ENCODE data around the gene JOSD1. TPM values are rescaled to one million over a fixed set of nuclear protein-coding genes. Genes with fewer than 3 reads are reported as not detected.

The JOSD1 gene
- total and polyA plus RNA-seq, 9 of the 15 experiments (the other 6 are each of a cell fraction or from before 2014, with no cell fraction given): 8.9 to 39.1 (median 30.4) TPM

DNA sequence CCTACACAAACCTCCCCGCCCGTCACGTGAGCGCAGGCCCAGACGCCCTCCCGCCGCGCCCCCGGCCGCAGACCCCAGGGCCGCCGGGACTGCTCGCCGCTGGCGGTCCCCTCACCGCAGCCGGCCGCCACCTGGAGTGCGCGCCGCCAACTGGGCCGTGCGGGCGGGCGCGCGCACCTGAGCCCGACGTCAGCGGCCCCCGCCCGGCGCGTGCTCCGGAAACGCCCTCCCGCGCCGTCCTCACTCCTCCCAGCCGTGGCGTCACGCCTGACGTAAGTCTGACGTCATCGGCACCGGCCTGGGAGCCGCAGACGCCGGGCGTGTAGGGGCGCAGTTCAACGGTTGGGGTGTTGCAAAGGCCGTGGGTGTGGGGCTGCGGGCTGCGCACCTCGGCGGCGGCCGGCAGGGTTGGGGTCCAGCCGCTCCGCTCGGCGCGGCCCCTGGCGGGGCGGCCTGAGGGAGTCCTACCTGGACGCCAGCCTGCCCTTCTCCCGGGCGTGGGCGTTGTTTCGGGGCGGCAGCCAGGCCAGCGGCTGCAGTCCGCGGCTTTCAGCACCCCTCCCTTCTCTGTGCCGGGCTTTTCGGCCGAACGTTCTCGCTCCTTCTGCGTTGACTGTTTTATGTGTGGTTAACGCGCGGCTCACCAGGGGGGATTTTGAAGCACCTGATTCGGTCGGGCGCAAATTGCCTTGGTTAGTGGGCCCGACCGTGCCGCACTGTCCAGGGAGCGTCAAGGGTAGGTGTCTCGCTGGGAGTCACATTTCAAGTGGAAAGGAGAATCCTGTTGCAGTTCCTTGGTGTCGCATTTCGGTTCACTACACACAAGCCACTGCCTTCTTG, at the start of gene JOSD1 (continued):
- TF ChIP-seq, protein P1, sequence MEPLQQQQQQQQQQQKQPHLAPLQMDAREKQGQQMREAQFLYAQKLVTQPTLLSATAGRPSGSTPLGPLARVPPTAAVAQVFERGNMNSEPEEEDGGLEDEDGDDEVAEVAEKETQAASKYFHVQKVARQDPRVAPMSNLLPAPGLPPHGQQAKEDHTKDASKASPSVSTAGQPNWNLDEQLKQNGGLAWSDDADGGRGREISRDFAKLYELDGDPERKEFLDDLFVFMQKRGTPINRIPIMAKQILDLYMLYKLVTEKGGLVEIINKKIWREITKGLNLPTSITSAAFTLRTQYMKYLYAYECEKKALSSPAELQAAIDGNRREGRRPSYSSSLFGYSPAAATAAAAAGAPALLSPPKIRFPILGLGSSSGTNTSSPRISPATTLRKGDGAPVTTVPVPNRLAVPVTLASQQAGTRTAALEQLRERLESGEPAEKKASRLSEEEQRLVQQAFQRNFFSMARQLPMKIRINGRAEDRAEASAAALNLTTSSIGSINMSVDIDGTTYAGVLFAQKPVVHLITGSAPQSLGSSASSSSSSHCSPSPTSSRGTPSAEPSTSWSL (CRISPR knock-in tag; IDR thresholded peaks at IDR 0.05; ENCODE audit: borderline replicate concordance): no peak
- no peak for TF ChIP-seq RBM34 (IDR thresholded peaks at IDR 0.05; ENCODE audit: borderline replicate concordance, insufficient read depth, low read length)
- peak; percentile 84 for TF ChIP-seq GABPA (tag; conservative IDR thresholded peaks at IDR 0.05; ENCODE audit: low read depth)
- TF ChIP-seq, protein P2, sequence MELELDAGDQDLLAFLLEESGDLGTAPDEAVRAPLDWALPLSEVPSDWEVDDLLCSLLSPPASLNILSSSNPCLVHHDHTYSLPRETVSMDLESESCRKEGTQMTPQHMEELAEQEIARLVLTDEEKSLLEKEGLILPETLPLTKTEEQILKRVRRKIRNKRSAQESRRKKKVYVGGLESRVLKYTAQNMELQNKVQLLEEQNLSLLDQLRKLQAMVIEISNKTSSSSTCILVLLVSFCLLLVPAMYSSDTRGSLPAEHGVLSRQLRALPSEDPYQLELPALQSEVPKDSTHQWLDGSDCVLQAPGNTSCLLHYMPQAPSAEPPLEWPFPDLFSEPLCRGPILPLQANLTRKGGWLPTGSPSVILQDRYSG (tag; conservative IDR thresholded peaks at IDR 0.05; ENCODE audit: low read depth): no peak
- TF ChIP-seq, protein P3, sequence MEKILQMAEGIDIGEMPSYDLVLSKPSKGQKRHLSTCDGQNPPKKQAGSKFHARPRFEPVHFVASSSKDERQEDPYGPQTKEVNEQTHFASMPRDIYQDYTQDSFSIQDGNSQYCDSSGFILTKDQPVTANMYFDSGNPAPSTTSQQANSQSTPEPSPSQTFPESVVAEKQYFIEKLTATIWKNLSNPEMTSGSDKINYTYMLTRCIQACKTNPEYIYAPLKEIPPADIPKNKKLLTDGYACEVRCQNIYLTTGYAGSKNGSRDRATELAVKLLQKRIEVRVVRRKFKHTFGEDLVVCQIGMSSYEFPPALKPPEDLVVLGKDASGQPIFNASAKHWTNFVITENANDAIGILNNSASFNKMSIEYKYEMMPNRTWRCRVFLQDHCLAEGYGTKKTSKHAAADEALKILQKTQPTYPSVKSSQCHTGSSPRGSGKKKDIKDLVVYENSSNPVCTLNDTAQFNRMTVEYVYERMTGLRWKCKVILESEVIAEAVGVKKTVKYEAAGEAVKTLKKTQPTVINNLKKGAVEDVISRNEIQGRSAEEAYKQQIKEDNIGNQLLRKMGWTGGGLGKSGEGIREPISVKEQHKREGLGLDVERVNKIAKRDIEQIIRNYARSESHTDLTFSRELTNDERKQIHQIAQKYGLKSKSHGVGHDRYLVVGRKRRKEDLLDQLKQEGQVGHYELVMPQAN (IDR thresholded peaks at IDR 0.05; ENCODE audit: borderline replicate concordance): no peak
- TF ChIP-seq CBFB (CRISPR knock-in tag; IDR thresholded peaks at IDR 0.05): no peak; the same call in 1 of the 2 replicates
- TF ChIP-seq HDAC2 (IDR thresholded peaks at IDR 0.05): peak; percentile 56; the same call in 1 of the 2 replicates
- TF ChIP-seq ATF7 (IDR thresholded peaks at IDR 0.05): peak; percentile 99
- no peak for TF ChIP-seq KLF13 (tag; IDR thresholded peaks at IDR 0.05; ENCODE audit: borderline replicate concordance, low read depth)
- TF ChIP-seq CBFA2T3 (IDR thresholded peaks at IDR 0.05): no peak
- no peak for TF ChIP-seq SMAD1 (IDR thresholded peaks at IDR 0.05; ENCODE audit: low read depth, low read length, partially characterized antibody)
- TF ChIP-seq POLR2A (conservative IDR thresholded peaks at IDR 0.05): peak; percentile 79
- TF ChIP-seq, protein P4, sequence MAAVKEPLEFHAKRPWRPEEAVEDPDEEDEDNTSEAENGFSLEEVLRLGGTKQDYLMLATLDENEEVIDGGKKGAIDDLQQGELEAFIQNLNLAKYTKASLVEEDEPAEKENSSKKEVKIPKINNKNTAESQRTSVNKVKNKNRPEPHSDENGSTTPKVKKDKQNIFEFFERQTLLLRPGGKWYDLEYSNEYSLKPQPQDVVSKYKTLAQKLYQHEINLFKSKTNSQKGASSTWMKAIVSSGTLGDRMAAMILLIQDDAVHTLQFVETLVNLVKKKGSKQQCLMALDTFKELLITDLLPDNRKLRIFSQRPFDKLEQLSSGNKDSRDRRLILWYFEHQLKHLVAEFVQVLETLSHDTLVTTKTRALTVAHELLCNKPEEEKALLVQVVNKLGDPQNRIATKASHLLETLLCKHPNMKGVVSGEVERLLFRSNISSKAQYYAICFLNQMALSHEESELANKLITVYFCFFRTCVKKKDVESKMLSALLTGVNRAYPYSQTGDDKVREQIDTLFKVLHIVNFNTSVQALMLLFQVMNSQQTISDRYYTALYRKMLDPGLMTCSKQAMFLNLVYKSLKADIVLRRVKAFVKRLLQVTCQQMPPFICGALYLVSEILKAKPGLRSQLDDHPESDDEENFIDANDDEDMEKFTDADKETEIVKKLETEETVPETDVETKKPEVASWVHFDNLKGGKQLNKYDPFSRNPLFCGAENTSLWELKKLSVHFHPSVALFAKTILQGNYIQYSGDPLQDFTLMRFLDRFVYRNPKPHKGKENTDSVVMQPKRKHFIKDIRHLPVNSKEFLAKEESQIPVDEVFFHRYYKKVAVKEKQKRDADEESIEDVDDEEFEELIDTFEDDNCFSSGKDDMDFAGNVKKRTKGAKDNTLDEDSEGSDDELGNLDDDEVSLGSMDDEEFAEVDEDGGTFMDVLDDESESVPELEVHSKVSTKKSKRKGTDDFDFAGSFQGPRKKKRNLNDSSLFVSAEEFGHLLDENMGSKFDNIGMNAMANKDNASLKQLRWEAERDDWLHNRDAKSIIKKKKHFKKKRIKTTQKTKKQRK (IDR thresholded peaks at IDR 0.05; ENCODE audit: borderline replicate concordance, low read depth, low read length): no peak
- no peak for TF ChIP-seq MCM2 (IDR thresholded peaks at IDR 0.05; ENCODE audit: low read depth)
- peak; percentile 98 for TF ChIP-seq MTA3 (IDR thresholded peaks at IDR 0.05; ENCODE audit: borderline replicate concordance)
- no peak for TF ChIP-seq DNMT1 (IDR thresholded peaks at IDR 0.05)
- no peak for TF ChIP-seq RAD21 (CRISPR knock-in tag; conservative IDR thresholded peaks at IDR 0.05 in 1 of 2, IDR thresholded peaks at IDR 0.05 in 1 of 2)
- no peak for TF ChIP-seq BDP1 (IDR thresholded peaks at IDR 0.05; ENCODE audit: insufficient read depth, insufficient read length)
- no peak for TF ChIP-seq PURB (CRISPR knock-in tag; IDR thresholded peaks at IDR 0.05; ENCODE audit: low read depth)
- 0 out of 2 replicates have a peak, but pooled peaks have one; percentile 60 for TF ChIP-seq GTF2F1 (IDR thresholded peaks at IDR 0.05; ENCODE audit: low read depth, low read length)

Data from K562 (cell line).